IMR-90 (cell line): ENCODE measurements around the gene HACE1. TPM values are rescaled to one million over a fixed set of nuclear protein-coding genes. Genes with fewer than 3 reads are reported as not detected.

Source experiments
- ATAC-seq: fragments of 200-7000 bp; cut with Tn5 transposase; 2 replicates; pipeline ENCODE4 v1.9.1; 2020; ENCODE audit warnings: low read depth, mild to moderate bottlenecking, moderate library complexity
- BruUV-seq: library from RNA; stranded (reverse); fragments of 400-500 nt; replicated peaks from 2 replicates; lab custom pipeline; 2021; lab: Mats Ljungman, UMichigan
- CTCF ChIA-PET: fragments of 300-600 bp; formaldehyde crosslinking; extraction: SDS; loops from one replicate; lab custom pipeline; 2021; ENCODE audit warnings: antibody characterized with exemption; lab: Yijun Ruan, JAX
- POLR2A ChIA-PET: fragments of 300-600 bp; sonication (Branson Sonifier 250); formaldehyde crosslinking; loops from one replicate; lab custom pipeline; 2022; ENCODE audit warnings: antibody characterized with exemption; ENCODE audit not compliant: unreplicated experiment; lab: Charles Lee
- DNase-seq: peaks from one replicate; pipeline ENCODE4 v3.0.0; 2013
- H2AFZ ChIP-seq: replicated peaks from 2 replicates; pipeline ENCODE3; 2013; ENCODE audit warnings: low read length, mild to moderate bottlenecking; ENCODE audit not compliant: poor library complexity
- H2AK5ac ChIP-seq: 2 replicates; pipeline ENCODE4 v1.6.1; 2013; ENCODE audit warnings: low read depth, low read length, inconsistent platforms
- H2AK9ac ChIP-seq: replicated peaks from 2 replicates; pipeline ENCODE3; 2013; ENCODE audit warnings: mild to moderate bottlenecking, low read depth, low read length, moderate library complexity; ENCODE audit not compliant: poor library complexity
- H2BK120ac ChIP-seq: 2 replicates; pipeline ENCODE4 v1.6.1; 2013; ENCODE audit warnings: low read depth, low read length, inconsistent platforms
- H2BK15ac ChIP-seq: 3 replicates; pipeline ENCODE4 v1.6.1; 2013; ENCODE audit warnings: low read depth, low read length, inconsistent platforms
- H2BK20ac ChIP-seq: 2 replicates; pipeline ENCODE4 v1.6.1; 2013; ENCODE audit warnings: low read depth, mild to moderate bottlenecking, inconsistent platforms, low read length, moderate library complexity
- H2BK5ac ChIP-seq: 2 replicates; pipeline ENCODE4 v1.6.1; 2013; ENCODE audit warnings: mild to moderate bottlenecking, low read depth, low read length, inconsistent platforms; ENCODE audit not compliant: poor library complexity, severe bottlenecking
- H3K14ac ChIP-seq: replicated peaks from 2 replicates; pipeline ENCODE4 v1.6.1; 2013; ENCODE audit warnings: low read depth, low read length, inconsistent platforms
- H3K18ac ChIP-seq: 2 replicates; pipeline ENCODE4 v1.6.1; 2013; ENCODE audit warnings: low read depth, low read length, control low read depth
- H3K23ac ChIP-seq: 2 replicates; pipeline ENCODE4 v1.6.1; 2013; ENCODE audit warnings: low read depth, low read length, inconsistent platforms
- H3K27ac ChIP-seq: 2 replicates; pipeline ENCODE4 v1.5.1; 2013; ENCODE audit warnings: mild to moderate bottlenecking, control low read depth, low read length; ENCODE audit not compliant: insufficient read depth
- H3K27me3 ChIP-seq: 2 replicates; pipeline ENCODE4 v1.6.1; 2013; ENCODE audit warnings: low read length; ENCODE audit not compliant: control insufficient read depth, insufficient read depth
- H3K36me3 ChIP-seq: 2 replicates; pipeline ENCODE4 v1.6.1; 2013; ENCODE audit warnings: low read length, mixed read lengths; ENCODE audit not compliant: control insufficient read depth, insufficient read depth
- H3K4ac ChIP-seq: 2 replicates; pipeline ENCODE4 v1.6.1; 2013; ENCODE audit warnings: low read depth, low read length, inconsistent platforms
- H3K4me1 ChIP-seq: 2 replicates; pipeline ENCODE4 v1.6.1; 2013; ENCODE audit warnings: low read length, mixed read lengths; ENCODE audit not compliant: control insufficient read depth, insufficient read depth
- H3K4me2 ChIP-seq: 2 replicates; pipeline ENCODE4 v1.6.1; 2013; ENCODE audit warnings: low read depth, mild to moderate bottlenecking, control low read depth, low read length, moderate library complexity
- H3K4me3 ChIP-seq: 2 replicates; pipeline ENCODE4 v1.5.1; 2013; ENCODE audit warnings: low read depth, mild to moderate bottlenecking, control low read depth, low read length, moderate library complexity; ENCODE audit not compliant: insufficient read depth
- H3K56ac ChIP-seq: 2 replicates; pipeline ENCODE4 v1.6.1; 2013; ENCODE audit warnings: low read length, inconsistent platforms; ENCODE audit not compliant: insufficient read depth; ENCODE audit errors: extremely low read depth
- H3K79me1 ChIP-seq, 2 experiments: 2 replicates each; pipeline ENCODE4 v1.6.1; 2013; ENCODE audit warnings: low read length in 2 of 2, inconsistent platforms in 1 of 2, low read depth in 1 of 2
- H3K9ac ChIP-seq: 2 replicates; pipeline ENCODE4 v1.6.1; 2013; ENCODE audit warnings: low read depth, low read length, control low read depth
- H3K9me1 ChIP-seq: 2 replicates; pipeline ENCODE4 v1.6.1; 2013; ENCODE audit warnings: low read length, inconsistent platforms; ENCODE audit not compliant: insufficient read depth
- H3K9me3 ChIP-seq: 2 replicates; pipeline ENCODE4 v1.6.1; 2013; ENCODE audit warnings: low read length; ENCODE audit not compliant: control insufficient read depth, insufficient read depth
- H4K20me1 ChIP-seq: 2 replicates; pipeline ENCODE4 v1.6.1; 2013; ENCODE audit warnings: low read length, inconsistent platforms; ENCODE audit not compliant: insufficient read depth
- H4K5ac ChIP-seq: 2 replicates; pipeline ENCODE4 v1.6.1; 2013; ENCODE audit warnings: mild to moderate bottlenecking, low read depth, low read length, control low read depth
- H4K8ac ChIP-seq, 2 experiments: 2 replicates each; pipeline ENCODE4 v1.6.1; 2013; ENCODE audit warnings: low read depth in 2 of 2, low read length in 2 of 2, control low read depth in 1 of 2, inconsistent platforms in 1 of 2
- H4K91ac ChIP-seq: 2 replicates; pipeline ENCODE4 v1.6.1; 2013; ENCODE audit warnings: low read depth, low read length, inconsistent platforms; ENCODE audit not compliant: insufficient read depth
- CEBPB ChIP-seq: IDR thresholded peaks from 2 replicates; pipeline ENCODE4 v1.6.1; 2012; ENCODE audit warnings: low read depth, low read length, improper control_type of control experiment
- CHD1 ChIP-seq: IDR thresholded peaks from 2 replicates; pipeline ENCODE4 v1.6.1; 2012; ENCODE audit warnings: low read depth, low read length, improper control_type of control experiment
- CTCF ChIP-seq: conservative IDR thresholded peaks from 2 replicates; pipeline ENCODE4 v1.5.1; 2012; ENCODE audit warnings: mild to moderate bottlenecking, low read depth, low read length, improper control_type of control experiment
- FOS ChIP-seq: fragments of 150-350 bp; IDR thresholded peaks from 2 replicates; pipeline ENCODE4 v1.6.1; 2016; ENCODE audit warnings: low read depth, low read length
- MAFK ChIP-seq: IDR thresholded peaks from 2 replicates; pipeline ENCODE4 v1.6.1; 2012; ENCODE audit warnings: low read depth, low read length, improper control_type of control experiment
- MAZ ChIP-seq: IDR thresholded peaks from 2 replicates; pipeline ENCODE4 v1.6.1; 2012; ENCODE audit warnings: low read depth, mild to moderate bottlenecking, low read length, improper control_type of control experiment, moderate library complexity, borderline replicate concordance
- NFE2L2 ChIP-seq: fragments of 150-350 bp; IDR thresholded peaks from 2 replicates; pipeline ENCODE4 v1.6.1; 2016; ENCODE audit warnings: low read depth, mild to moderate bottlenecking, low read length
- POLR2A ChIP-seq: IDR thresholded peaks from 2 replicates; pipeline ENCODE4 v1.6.1; 2012; ENCODE audit warnings: mild to moderate bottlenecking, low read depth, low read length
- RAD21 ChIP-seq: IDR thresholded peaks from 2 replicates; pipeline ENCODE4 v1.6.1; 2012; ENCODE audit warnings: low read length, improper control_type of control experiment
- RCOR1 ChIP-seq: IDR thresholded peaks from 2 replicates; pipeline ENCODE4 v1.6.1; 2012; ENCODE audit warnings: mild to moderate bottlenecking, low read length, improper control_type of control experiment; ENCODE audit not compliant: insufficient replicate concordance
- RFX5 ChIP-seq: IDR thresholded peaks from 2 replicates; pipeline ENCODE4 v1.8.0; 2012; ENCODE audit warnings: low read depth, mild to moderate bottlenecking, low read length, moderate library complexity
- USF2 ChIP-seq: fragments of 150-350 bp; IDR thresholded peaks from 2 replicates; pipeline ENCODE4 v1.6.1; 2017; ENCODE audit warnings: mild to moderate bottlenecking, antibody characterized with exemption, low read length, low read depth
- WGBS, 2 experiments: methylation state at CpG; one replicate each; pipeline versions ENCODE4 v1.1.5 to v1.1.7; 2013; ENCODE audit warnings: missing lambda C conversion rate in 2 of 2; ENCODE audit not compliant: insufficient read length in 1 of 2; ENCODE audit errors: extremely low coverage in 2 of 2; 5-methylcytosine and 5-hydroxymethylcytosine counted together
- dilution Hi-C: fragments of 300-500 bp; cut with HindIII; formaldehyde crosslinking; loops from one replicate; pipeline ENCODE4 v1.14.3; 2018; ENCODE audit warnings: low sequenced_read_pairs; ENCODE audit not compliant: unreplicated experiment
- in situ Hi-C: fragments of 300-500 bp; cut with MboI; formaldehyde crosslinking; loops from 3 replicates; pipeline ENCODE4 v1.14.3; 2019; ENCODE audit warnings: low sequenced_read_pairs, inconsistent platforms, mixed read lengths
- intact Hi-C: fragments of 100-400 bp; cut with micrococcal nuclease; formaldehyde crosslinking; loops from 2 replicates; pipeline ENCODE4 v1.10.0; 2022
- polyA plus RNA-seq, 3 experiments: library from polyadenylated mRNA; depleted of rRNA; stranded (reverse); fragments of >200 nt; gene quantifications; 2 replicates each; pipeline ENCODE4 v1.2.3, GENCODE V29; 2012; ENCODE audit warnings: low replicate concordance in 1 of 3
- total RNA-seq: library from RNA; depleted of rRNA; stranded (reverse); fragments of >200 nt; gene quantifications from 2 replicates; pipeline ENCODE4 v1.2.3, GENCODE V29; 2012

The HACE1 gene
- total and polyA plus RNA-seq, 2 of the 4 experiments (the other 2 are of a cell fraction) = 5.4 to 10.8 TPM

DNA sequence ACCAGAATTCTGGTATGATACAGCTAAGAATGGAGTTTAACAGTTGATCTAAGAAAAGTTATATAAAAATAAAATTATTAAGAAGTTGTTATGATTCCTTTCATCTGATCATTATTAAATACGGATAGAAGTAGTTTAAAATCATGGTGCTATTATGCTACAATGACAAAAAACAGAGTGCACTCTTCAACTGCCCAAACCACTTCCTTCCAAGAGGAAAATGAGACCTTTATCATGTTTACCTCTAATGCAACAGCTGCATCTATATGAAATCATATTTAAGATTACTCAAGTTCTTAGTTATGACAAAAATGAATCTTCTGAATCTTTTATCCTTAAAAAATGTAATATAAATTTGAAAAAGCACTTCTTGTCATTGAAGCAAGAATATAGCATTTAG, 31.2 kb downstream of the HACE1 start:
- Histone ChIP-seq H2BK20ac (no peak overlapping the region), H2AK9ac (no peak overlapping the region), H2BK5ac (no peak overlapping the region), H3K79me1 (no peaks in the 10 kb centered on the region; a peak in 1 of 4 replicates), H3K9me3 (no peaks in the 10 kb centered on the region), H3K27ac (no peak overlapping the region), H4K20me1 (no peaks in the 10 kb centered on the region), H3K4me3 (no peak overlapping the region), H3K18ac (no peak overlapping the region), H3K36me3 (peaks cover 6% of the 10 kb centered on the region), H3K23ac (no peak overlapping the region), H2BK15ac (no peak overlapping the region), H3K9me1 (peaks cover 5% of the 10 kb centered on the region; the same call in 1 of the 2 replicates), H4K91ac (no peak overlapping the region), H2AFZ (no peak overlapping the region), H3K27me3 (no peaks in the 10 kb centered on the region), H3K9ac (no peak overlapping the region), H3K4me2 (no peak overlapping the region), H3K56ac (no peak overlapping the region), H2AK5ac (no peak overlapping the region), H4K5ac (no peak overlapping the region), H3K4me1 (no peaks in the 10 kb centered on the region), H3K4ac (no peak overlapping the region), H2BK120ac (no peak overlapping the region), H3K14ac (no peak overlapping the region), H4K8ac (no peak overlapping the region)
- TF ChIP-seq CHD1 (no peak), RAD21 (no peak), POLR2A (no peak), CTCF (no peak), NFE2L2 (no peak), MAZ (no peak), RCOR1 (no peak), MAFK (no peak), FOS (no peak), CEBPB (no peak), USF2 (no peak), RFX5 (no peak)
- ChIA-PET POLR2A (no interaction called here), CTCF (no interaction called here)
- dilution Hi-C loops (no loop called here), intact Hi-C loops (no loop called here), in situ Hi-C loops (no loop called here)
- BruUV-seq = no TSS peak
- WGBS, 2 experiments = no CpG with 5 or more reads among the region's 1 CpG
- no peak for ATAC-seq
- DNase-seq = no peak
